Liver (tissue), 9 donors: ENCODE data around the gene AK3. TPM values are rescaled to one million over a fixed set of nuclear protein-coding genes. Genes with fewer than 3 reads are reported as not detected.

Experiments
- DNase-seq: peaks from one replicate; pipeline ENCODE4 v3.0.0-alpha.2; 2017; ENCODE audit warnings: low spot score
- H3K27ac ChIP-seq, 2 donors: one replicate each; pipeline ENCODE4 v1.7.0; 2013; ENCODE audit warnings: inconsistent platforms in 2 of 2, low read length in 2 of 2, control low read depth in 1 of 2, low read depth in 1 of 2, mild to moderate bottlenecking in 1 of 2
- H3K27me3 ChIP-seq, 4 donors: one replicate each; pipeline versions ENCODE4 v1.6.1 to v1.7.0; 2013; ENCODE audit warnings: low read length in 3 of 4, inconsistent platforms in 1 of 4, mild to moderate bottlenecking in 1 of 4, moderate library complexity in 1 of 4; ENCODE audit not compliant: control insufficient read depth in 4 of 4, insufficient read depth in 4 of 4
- H3K36me3 ChIP-seq, 4 donors: one replicate each; pipeline versions ENCODE4 v1.6.1 to v1.7.0; 2013; ENCODE audit warnings: low read length in 3 of 4, mild to moderate bottlenecking in 3 of 4, low read depth in 1 of 4, moderate library complexity in 1 of 4; ENCODE audit not compliant: control insufficient read depth in 4 of 4, insufficient read depth in 3 of 4
- H3K4me1 ChIP-seq, 4 donors: one replicate each; pipeline versions ENCODE4 v1.6.1 to v1.7.0; 2013; ENCODE audit warnings: low read length in 3 of 4, mild to moderate bottlenecking in 3 of 4, moderate library complexity in 1 of 4; ENCODE audit not compliant: control insufficient read depth in 4 of 4, insufficient read depth in 4 of 4
- H3K4me3 ChIP-seq, 3 donors: one replicate each; pipeline versions ENCODE4 v1.6.1 to v1.7.0; 2013; ENCODE audit warnings: low read length in 3 of 3, control low read depth in 1 of 3, low read depth in 1 of 3, mild to moderate bottlenecking in 1 of 3
- H3K9ac ChIP-seq, 2 donors: one replicate each; pipeline ENCODE4 v1.7.0; 2013; ENCODE audit warnings: low read length in 2 of 2, mild to moderate bottlenecking in 2 of 2, moderate library complexity in 2 of 2, control low read depth in 1 of 2, low read depth in 1 of 2
- H3K9me3 ChIP-seq, 4 donors: one replicate each; pipeline versions ENCODE4 v1.6.1 to v1.7.0; 2013; ENCODE audit warnings: low read length in 3 of 4; ENCODE audit not compliant: control insufficient read depth in 4 of 4
- EGR1 ChIP-seq, 2 donors: IDR thresholded peaks; 2 replicates each; pipeline ENCODE4 v1.6.1; 2016 to 2018; ENCODE audit warnings: antibody characterized with exemption in 2 of 2, low read depth in 2 of 2
- FOXA1 ChIP-seq: IDR thresholded peaks from 2 replicates; pipeline ENCODE4 v1.6.1; 2016; ENCODE audit warnings: antibody characterized with exemption
- FOXA2 ChIP-seq: IDR thresholded peaks from 2 replicates; pipeline ENCODE4 v1.6.1; 2016; ENCODE audit warnings: antibody characterized with exemption
- GABPA ChIP-seq, 2 donors: IDR thresholded peaks in 1 of 2; conservative IDR thresholded peaks in 1 of 2; 2 replicates each; pipeline ENCODE4 v1.6.1; 2016; ENCODE audit warnings: antibody characterized with exemption in 2 of 2, mild to moderate bottlenecking in 1 of 2, moderate library complexity in 1 of 2
- HNF4A ChIP-seq, 2 donors: conservative IDR thresholded peaks; 2 replicates each; pipeline ENCODE4 v1.6.1; 2016; ENCODE audit warnings: antibody characterized with exemption in 2 of 2, mild to moderate bottlenecking in 2 of 2
- HNF4G ChIP-seq: IDR thresholded peaks from 2 replicates; pipeline ENCODE4 v1.6.1; 2016; ENCODE audit warnings: antibody characterized with exemption
- JUND ChIP-seq, 2 donors: IDR thresholded peaks; 2 replicates each; pipeline ENCODE4 v1.6.1; 2016; ENCODE audit warnings: antibody characterized with exemption in 2 of 2
- NR2F2 ChIP-seq: IDR thresholded peaks from 2 replicates; pipeline ENCODE4 v1.6.1; 2016; ENCODE audit warnings: antibody characterized with exemption
- RAD21 ChIP-seq, 2 donors: IDR thresholded peaks; 2 replicates each; pipeline ENCODE4 v1.6.1; 2016; ENCODE audit warnings: antibody characterized with exemption in 2 of 2, mild to moderate bottlenecking in 2 of 2
- RXRA ChIP-seq, 2 donors: IDR thresholded peaks; 2 replicates each; pipeline ENCODE4 v1.6.1; 2017 to 2018; ENCODE audit warnings: antibody characterized with exemption in 2 of 2, mild to moderate bottlenecking in 1 of 2
- SP1 ChIP-seq: IDR thresholded peaks from 2 replicates; pipeline ENCODE4 v1.6.1; 2018; ENCODE audit warnings: antibody characterized with exemption, mild to moderate bottlenecking
- TAF1 ChIP-seq: conservative IDR thresholded peaks from 2 replicates; pipeline ENCODE4 v1.6.1; 2016; ENCODE audit warnings: antibody characterized with exemption, mild to moderate bottlenecking
- YY1 ChIP-seq: IDR thresholded peaks from 2 replicates; pipeline ENCODE4 v1.6.1; 2016; ENCODE audit warnings: antibody characterized with exemption, mild to moderate bottlenecking
- polyA plus RNA-seq, 2 donors: library from polyadenylated mRNA; stranded (reverse) in 1 of 2; unstranded in 1 of 2; fragments of 200-250 nt in 1 of 2; fragments of >200 nt in 1 of 2; fragmentation: Nextera tagmentation in 1 of 2; extraction: Ambion mirVana in 1 of 2; gene quantifications; one replicate each; pipeline versions ENCODE4 v1.2.1 to v1.2.3, GENCODE V29; 2013 to 2015
- total RNA-seq, 2 donors: library from RNA; depleted of rRNA; stranded (reverse); fragments of >200 nt; gene quantifications; one replicate each; pipeline ENCODE4 v1.2.3, GENCODE V29; 2014
- TF ChIP-seq, protein P1 (sequence below): IDR thresholded peaks from 2 replicates; pipeline ENCODE4 v1.6.1; 2016; ENCODE audit warnings: antibody characterized with exemption
- TF ChIP-seq, protein P2 (sequence below): IDR thresholded peaks from 2 replicates; pipeline ENCODE4 v1.6.1; 2016; ENCODE audit warnings: antibody characterized with exemption, mild to moderate bottlenecking
- TF ChIP-seq, protein P3 (sequence below): fragments of 150-350 bp; IDR thresholded peaks from 2 replicates; pipeline ENCODE4 v1.5.1; 2017; ENCODE audit warnings: improper control_type of control experiment, low read depth, low read length; ENCODE audit not compliant: missing input control
- TF ChIP-seq, protein P4 (sequence below): IDR thresholded peaks from 2 replicates; pipeline ENCODE4 v1.6.1; 2016; ENCODE audit warnings: antibody characterized with exemption
- TF ChIP-seq, protein P5 (sequence below): IDR thresholded peaks from 2 replicates; pipeline ENCODE4 v1.6.1; 2016; ENCODE audit warnings: antibody characterized with exemption
- donor health status: healthy.
- donor health status: healthy.
- donor health status: healthy.
- donor health status: healthy.
- donor health status: healthy.

The AK3 gene
- total and polyA plus RNA-seq, 4 donors, result 70.6 to 181 (median 101) TPM

DNA sequence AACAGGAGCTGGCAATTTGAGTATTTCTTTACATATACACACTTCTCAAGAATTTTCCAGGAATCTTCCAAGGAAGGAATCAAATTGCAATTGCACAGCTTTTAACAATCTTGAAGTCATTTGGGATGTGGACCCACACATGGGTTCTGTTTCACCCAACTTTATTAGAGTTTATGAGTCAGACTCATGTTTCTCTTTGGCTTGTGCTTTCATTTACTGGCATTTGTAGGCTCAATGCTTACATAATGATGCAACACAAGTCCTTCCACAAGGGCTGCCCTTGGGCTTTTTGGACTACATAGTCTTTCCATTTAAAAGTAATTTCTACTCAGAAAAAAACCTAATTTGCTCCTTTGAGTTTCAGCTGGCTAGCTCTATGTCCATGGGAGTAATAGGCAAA lies 66.2 kb downstream of the AK3 start:
- peak overlapping the region; percentile 66 to 68 for H3K27ac ChIP-seq
- no peaks in the 10 kb centered on the region for H3K36me3 ChIP-seq
- no peaks in the 10 kb centered on the region for H3K9me3 ChIP-seq
- DNase-seq, result no peak
- peaks cover 0 to 5% (median 4%) of the 10 kb centered on the region in 4 donors for H3K4me1 ChIP-seq
- TF ChIP-seq SP1 (peak; percentile 55), YY1 (peak; percentile 70), TAF1 (no peak), EGR1 (IDR thresholded peaks at IDR 0.05; ENCODE audit: low read depth in 2 of 2) (no peak), FOXA2 (peak; percentile 59), RXRA (IDR thresholded peaks at IDR 0.05) (peak; percentile 19 to 46), JUND (IDR thresholded peaks at IDR 0.05) (peak; percentile 88 to 96), NR2F2 (no peak), GABPA (IDR thresholded peaks at IDR 0.05 in 1 of 2, conservative IDR thresholded peaks at IDR 0.05 in 1 of 2) (no peak), FOXA1 (peak; percentile 45), HNF4G (no peak), HNF4A (conservative IDR thresholded peaks at IDR 0.05) (peak; percentile 55 to 66), RAD21 (IDR thresholded peaks at IDR 0.05) (peak in 1 of 2 donors; percentile 31)
- TF ChIP-seq, protein P1, sequence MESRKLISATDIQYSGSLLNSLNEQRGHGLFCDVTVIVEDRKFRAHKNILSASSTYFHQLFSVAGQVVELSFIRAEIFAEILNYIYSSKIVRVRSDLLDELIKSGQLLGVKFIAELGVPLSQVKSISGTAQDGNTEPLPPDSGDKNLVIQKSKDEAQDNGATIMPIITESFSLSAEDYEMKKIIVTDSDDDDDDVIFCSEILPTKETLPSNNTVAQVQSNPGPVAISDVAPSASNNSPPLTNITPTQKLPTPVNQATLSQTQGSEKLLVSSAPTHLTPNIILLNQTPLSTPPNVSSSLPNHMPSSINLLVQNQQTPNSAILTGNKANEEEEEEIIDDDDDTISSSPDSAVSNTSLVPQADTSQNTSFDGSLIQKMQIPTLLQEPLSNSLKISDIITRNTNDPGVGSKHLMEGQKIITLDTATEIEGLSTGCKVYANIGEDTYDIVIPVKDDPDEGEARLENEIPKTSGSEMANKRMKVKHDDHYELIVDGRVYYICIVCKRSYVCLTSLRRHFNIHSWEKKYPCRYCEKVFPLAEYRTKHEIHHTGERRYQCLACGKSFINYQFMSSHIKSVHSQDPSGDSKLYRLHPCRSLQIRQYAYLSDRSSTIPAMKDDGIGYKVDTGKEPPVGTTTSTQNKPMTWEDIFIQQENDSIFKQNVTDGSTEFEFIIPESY, result no peak
- TF ChIP-seq, protein P2, sequence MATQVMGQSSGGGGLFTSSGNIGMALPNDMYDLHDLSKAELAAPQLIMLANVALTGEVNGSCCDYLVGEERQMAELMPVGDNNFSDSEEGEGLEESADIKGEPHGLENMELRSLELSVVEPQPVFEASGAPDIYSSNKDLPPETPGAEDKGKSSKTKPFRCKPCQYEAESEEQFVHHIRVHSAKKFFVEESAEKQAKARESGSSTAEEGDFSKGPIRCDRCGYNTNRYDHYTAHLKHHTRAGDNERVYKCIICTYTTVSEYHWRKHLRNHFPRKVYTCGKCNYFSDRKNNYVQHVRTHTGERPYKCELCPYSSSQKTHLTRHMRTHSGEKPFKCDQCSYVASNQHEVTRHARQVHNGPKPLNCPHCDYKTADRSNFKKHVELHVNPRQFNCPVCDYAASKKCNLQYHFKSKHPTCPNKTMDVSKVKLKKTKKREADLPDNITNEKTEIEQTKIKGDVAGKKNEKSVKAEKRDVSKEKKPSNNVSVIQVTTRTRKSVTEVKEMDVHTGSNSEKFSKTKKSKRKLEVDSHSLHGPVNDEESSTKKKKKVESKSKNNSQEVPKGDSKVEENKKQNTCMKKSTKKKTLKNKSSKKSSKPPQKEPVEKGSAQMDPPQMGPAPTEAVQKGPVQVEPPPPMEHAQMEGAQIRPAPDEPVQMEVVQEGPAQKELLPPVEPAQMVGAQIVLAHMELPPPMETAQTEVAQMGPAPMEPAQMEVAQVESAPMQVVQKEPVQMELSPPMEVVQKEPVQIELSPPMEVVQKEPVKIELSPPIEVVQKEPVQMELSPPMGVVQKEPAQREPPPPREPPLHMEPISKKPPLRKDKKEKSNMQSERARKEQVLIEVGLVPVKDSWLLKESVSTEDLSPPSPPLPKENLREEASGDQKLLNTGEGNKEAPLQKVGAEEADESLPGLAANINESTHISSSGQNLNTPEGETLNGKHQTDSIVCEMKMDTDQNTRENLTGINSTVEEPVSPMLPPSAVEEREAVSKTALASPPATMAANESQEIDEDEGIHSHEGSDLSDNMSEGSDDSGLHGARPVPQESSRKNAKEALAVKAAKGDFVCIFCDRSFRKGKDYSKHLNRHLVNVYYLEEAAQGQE, result no peak
- TF ChIP-seq, protein P3, sequence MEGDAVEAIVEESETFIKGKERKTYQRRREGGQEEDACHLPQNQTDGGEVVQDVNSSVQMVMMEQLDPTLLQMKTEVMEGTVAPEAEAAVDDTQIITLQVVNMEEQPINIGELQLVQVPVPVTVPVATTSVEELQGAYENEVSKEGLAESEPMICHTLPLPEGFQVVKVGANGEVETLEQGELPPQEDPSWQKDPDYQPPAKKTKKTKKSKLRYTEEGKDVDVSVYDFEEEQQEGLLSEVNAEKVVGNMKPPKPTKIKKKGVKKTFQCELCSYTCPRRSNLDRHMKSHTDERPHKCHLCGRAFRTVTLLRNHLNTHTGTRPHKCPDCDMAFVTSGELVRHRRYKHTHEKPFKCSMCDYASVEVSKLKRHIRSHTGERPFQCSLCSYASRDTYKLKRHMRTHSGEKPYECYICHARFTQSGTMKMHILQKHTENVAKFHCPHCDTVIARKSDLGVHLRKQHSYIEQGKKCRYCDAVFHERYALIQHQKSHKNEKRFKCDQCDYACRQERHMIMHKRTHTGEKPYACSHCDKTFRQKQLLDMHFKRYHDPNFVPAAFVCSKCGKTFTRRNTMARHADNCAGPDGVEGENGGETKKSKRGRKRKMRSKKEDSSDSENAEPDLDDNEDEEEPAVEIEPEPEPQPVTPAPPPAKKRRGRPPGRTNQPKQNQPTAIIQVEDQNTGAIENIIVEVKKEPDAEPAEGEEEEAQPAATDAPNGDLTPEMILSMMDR, result no peak
- TF ChIP-seq, protein P4, sequence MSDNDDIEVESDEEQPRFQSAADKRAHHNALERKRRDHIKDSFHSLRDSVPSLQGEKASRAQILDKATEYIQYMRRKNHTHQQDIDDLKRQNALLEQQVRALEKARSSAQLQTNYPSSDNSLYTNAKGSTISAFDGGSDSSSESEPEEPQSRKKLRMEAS, result peak; percentile 48
- TF ChIP-seq, protein P5, sequence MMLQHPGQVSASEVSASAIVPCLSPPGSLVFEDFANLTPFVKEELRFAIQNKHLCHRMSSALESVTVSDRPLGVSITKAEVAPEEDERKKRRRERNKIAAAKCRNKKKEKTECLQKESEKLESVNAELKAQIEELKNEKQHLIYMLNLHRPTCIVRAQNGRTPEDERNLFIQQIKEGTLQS, result peak; percentile 87
- no peak overlapping the region for H3K9ac ChIP-seq
- no peak overlapping the region for H3K4me3 ChIP-seq
- H3K27me3 ChIP-seq, result no peaks in the 10 kb centered on the region
